Stimulated activated CD4-positive, alpha-beta T cell treated with anti-CD3 and anti-CD28 coated beads, TNF-alpha, amount 100 ng/mL, for 4 hours (primary cell): ENCODE measurements around the gene CARNS1.
A peak's percentile ranks its signal among the peaks of the same experiment; 100 is the strongest.
"Not testable (repeated sequence)": the region's sequence is repeated elsewhere in the genome, so short reads cannot be mapped to it uniquely, and the experiment has no call there.

Experiments
- DNase-seq, 3 experiments: peaks; one replicate each; pipeline ENCODE4 v3.0.0-alpha.2; 2020; ENCODE audit warnings: low read depth in 3 of 3

The CARNS1 gene

DNA sequence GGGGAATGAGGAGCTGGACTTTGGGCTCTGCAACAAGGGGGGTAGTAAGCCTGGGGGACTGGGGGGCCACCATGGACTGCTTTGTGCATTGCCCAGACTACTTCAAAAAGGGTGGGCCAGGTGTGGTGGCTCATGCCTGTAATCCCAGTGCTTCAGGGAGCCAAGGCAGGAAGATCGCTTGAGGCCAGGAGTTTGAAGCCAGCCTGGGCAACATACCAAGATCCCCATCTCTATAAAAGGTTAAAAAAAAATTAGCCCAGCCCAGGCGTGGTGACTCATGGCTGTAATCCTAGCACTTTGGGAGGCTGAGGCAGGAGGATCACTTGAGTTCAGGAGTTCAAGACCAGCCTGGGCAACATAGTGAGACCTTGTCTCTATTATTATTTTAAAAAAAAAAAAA is 50.1 kb downstream of the CARNS1 start:
- not testable (repeated sequence) for DNase-seq

DNA sequence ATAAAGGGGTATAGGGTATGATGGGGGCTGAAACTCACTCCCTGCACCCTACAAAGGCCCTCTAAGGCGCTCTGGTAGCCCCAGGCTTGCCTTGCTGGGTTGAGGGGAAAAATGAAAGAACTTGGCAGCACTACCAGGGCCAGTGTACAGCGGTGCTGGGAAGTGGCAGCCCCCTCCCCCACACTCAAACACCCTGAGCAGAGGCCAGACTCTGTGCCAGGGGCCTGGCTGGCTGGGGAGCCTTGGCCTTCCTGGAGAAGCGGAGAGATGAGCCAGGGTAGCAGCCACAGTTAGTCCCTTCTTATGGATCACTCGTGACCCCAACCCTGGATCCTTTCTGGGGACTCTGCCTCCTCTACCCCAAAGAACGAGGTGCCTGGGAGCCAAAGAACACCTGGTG is 50.9 kb downstream of the CARNS1 start:
- DNase-seq = no peak

DNA sequence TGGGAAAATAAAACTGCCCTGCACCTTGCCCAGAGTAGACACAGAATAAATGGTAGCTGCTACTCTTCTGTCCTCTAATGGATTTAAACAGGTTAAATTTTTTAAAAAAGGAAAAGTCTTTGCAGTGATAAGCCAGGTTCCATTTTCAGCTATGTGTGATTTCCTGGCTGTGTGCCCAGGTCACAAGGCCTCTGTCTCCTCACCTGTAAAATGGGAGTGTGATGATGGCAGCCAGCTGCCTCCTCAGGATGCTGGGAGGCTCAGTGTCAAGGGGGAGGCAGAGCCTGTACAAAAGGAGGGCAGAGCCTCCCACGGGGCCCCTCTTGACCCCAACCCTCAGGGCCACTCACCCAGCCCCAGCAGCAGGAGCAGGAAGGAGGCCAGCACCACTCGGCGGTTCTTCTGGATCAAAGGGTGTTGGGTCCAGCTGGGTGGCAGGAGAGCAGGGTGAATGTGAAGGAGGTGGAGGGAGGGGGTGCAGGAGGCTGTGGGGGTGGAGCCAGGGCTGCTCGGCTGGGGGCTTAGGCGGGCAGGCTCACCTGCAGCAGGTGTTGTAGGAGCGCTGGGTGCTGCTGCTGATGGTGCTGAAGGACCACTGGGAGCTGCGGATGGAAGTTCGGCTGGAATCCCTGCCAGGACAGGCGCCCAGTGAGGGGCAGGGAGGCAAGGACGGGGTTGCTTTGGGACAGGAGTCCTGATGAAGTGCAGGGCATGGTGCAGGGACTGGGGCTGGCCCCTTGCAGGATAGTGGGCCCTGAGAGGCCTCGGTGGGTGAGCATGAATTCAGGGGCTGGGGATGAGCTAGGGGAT is 51.7 kb downstream of the CARNS1 start:
- DNase-seq = no peak

DNA sequence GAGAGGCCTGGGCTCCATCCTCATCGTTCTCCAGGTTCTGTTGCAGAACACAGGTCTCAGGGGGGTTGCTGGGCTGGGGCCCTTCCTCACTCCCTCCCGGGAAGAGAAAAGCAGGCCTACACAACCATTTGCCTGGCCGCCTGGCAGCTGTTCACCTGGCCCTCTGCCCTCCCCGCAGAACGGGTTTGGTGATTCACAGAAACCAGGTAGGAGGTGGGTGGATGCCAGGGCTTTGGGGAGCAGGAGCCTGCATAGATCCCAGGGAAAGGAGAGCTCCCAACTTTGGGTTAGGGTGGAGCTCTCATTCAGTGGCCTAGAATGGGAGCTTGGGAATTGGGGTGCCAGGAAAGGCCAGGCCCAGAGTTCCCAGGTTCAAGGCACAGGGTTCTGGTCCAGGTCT is 52.6 kb downstream of the CARNS1 start:
- DNase-seq = no peak

DNA sequence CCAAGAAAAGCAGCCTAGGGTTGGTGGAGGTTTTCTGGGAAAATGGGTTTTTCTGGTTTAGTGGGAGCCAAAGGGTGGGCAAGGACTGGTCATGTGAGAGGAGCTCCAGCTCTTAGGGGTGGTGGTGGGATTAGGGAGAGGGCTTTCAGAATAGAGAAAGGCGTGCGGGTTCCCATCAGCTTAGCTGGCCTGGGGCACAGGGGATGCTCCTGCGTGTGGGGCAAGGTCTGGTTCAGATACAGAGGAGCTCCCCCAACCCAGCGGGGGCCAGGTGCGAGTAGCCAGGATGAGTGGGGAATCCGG is 52.9 kb downstream of the CARNS1 start:
- DNase-seq = no peak

DNA sequence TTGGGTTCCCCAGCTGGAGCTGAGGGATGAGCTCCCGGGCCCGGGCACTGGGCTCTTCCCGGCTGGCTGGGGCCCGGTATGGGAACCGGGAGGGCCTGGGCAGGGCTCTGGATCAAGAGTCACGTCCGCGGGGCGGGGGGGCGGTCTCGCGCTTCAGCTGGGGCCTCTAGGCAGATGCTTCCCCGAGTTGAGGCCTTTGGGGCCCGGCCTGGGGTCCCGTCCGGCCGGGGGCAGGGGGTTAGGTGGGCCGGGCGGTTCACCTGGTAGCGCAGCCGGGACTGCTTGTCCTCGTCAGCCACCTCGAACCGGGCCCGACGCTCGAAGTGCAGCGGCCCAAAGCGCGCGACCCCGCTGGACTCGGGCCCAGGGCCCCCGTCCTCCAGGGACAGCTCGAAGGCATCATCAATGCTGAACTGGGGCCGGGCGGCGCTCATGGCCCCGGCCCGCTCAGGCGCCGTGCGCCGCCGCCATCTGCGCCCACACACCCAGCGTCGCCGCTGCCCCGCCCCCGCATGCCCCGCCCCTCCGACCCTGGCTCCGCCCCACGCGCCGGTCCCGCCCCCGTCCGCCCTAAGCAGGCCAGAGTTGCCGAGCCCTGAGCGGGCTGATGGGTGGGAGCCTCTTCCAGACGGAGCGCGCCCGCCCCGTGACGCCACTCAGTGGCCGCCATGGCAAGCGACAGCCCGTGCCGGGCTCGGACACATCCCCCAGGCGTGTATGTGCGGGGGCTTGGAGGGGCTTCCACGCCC is 53.5 kb downstream of the CARNS1 start, which contains the start of gene TMEM134:
TMEM134 (minus strand) TSS at position 493 of the 749 bp plus-strand sequence; CDS start at position 434, 59 bp downstream.
- DNase-seq = peak; percentile 84 to 91 (median 90)

DNA sequence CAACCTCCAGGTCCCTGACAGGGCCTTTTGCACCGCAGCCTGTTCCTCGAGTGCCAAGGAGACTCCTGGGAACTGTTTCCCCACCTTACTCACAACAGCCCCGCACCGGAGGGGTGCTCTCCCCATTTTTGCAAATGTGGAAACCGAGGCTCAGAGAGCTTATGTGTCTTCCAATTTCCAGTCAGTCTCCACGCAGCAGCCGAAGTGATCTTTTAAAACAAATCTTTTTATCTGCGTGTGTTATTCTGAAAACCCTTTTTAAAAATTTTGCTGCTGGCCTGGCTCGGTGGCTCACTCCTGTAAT is 54.0 kb downstream of the CARNS1 start:
- no peak for DNase-seq

DNA sequence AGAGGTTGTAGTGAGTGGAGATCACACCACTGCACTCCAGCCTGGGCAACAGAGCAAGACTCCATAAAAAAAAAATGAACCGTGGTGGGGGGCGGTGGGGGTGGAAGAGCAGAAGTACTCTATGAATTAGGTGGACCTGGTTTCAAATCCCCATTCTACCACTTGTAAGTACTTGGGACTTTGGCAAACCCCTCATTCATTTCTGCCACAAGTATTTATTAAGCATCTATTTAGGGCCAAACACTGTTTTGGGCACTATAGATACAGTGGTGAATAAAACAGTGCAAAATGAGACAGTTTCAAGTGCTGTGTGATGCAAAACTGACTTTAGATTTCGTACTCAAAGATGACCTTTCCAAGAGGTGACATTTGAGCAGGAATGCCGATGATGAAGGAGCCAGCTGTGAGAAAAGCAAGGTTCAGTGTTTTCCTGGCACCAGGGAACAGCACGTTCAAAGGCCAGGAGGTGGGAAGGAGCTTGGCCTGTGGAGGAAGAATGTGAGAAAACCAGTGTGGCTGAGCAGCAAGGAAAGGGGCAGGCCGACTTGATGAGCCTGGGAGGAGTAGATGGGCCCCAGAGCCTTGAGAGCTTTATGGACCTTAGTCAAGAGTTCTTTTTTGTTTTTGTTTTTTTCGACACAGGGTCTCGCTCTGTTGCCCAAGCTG is 55.0 kb downstream of the CARNS1 start:
- DNase-seq = no peak

DNA sequence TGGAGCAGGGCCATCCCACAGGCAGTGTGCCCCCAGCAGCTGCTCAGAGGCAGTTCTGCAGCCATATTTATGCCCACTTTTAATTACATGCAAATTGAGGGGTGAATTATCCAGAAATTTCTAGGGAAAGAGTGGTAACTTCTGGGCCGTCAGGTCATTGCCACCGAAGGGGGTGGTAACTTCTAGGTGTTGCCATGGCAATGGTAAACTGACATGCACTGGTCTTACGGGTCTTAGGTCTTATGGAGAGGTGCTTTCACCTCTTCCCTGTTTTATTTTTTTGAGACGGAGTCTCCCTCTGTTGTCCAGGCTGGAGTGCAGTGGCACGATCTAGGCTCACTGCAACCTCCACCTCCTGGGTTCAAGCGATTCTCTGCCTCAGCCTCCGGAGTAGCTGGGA is 57.4 kb downstream of the CARNS1 start:
- no peak for DNase-seq
